H9 (cell line): ENCODE data around the gene ITPR1. TPM values are rescaled to one million over a fixed set of nuclear protein-coding genes. Genes with fewer than 3 reads are reported as not detected.

ENCODE experiments used
- DNase-seq: peaks from one replicate; pipeline ENCODE4 v3.0.0-alpha.2; 2017
- H2AFZ ChIP-seq: one replicate; pipeline ENCODE4 v1.6.1; 2013; ENCODE audit warnings: mild to moderate bottlenecking, low read length, control low read depth, moderate library complexity
- H2AK5ac ChIP-seq: 2 replicates; pipeline ENCODE4 v1.6.1; 2013; ENCODE audit warnings: low read length, control low read depth, mixed read lengths; ENCODE audit not compliant: insufficient read length
- H2BK120ac ChIP-seq: one replicate; pipeline ENCODE4 v1.6.1; 2013; ENCODE audit warnings: low read depth, mild to moderate bottlenecking, low read length, control low read depth, inconsistent platforms; ENCODE audit not compliant: poor library complexity, severe bottlenecking
- H2BK12ac ChIP-seq: 2 replicates; pipeline ENCODE4 v1.6.1; 2013; ENCODE audit warnings: low read length, control low read depth, mixed read lengths, low read depth; ENCODE audit not compliant: insufficient read length
- H2BK15ac ChIP-seq: 2 replicates; pipeline ENCODE4 v1.6.1; 2013; ENCODE audit warnings: low read depth, low read length, control low read depth
- H2BK20ac ChIP-seq: one replicate; pipeline ENCODE4 v1.6.1; 2013; ENCODE audit warnings: low read depth, mild to moderate bottlenecking, low read length, control low read depth, inconsistent platforms; ENCODE audit not compliant: poor library complexity, severe bottlenecking
- H2BK5ac ChIP-seq: 2 replicates; pipeline ENCODE4 v1.6.1; 2013; ENCODE audit warnings: low read length, control low read depth, mixed read lengths; ENCODE audit not compliant: insufficient read length
- H3K14ac ChIP-seq: 2 replicates; pipeline ENCODE4 v1.6.1; 2013; ENCODE audit warnings: low read length, control low read depth; ENCODE audit not compliant: insufficient read depth
- H3K18ac ChIP-seq: 2 replicates; pipeline ENCODE4 v1.6.1; 2013; ENCODE audit warnings: low read depth, mild to moderate bottlenecking, mixed read lengths, low read length, control low read depth; ENCODE audit not compliant: insufficient read length
- H3K23ac ChIP-seq: 2 replicates; pipeline ENCODE4 v1.6.1; 2013; ENCODE audit warnings: low read length, control low read depth, mixed read lengths, low read depth; ENCODE audit not compliant: insufficient read length
- H3K23me2 ChIP-seq: 2 replicates; pipeline ENCODE4 v1.6.1; 2013; ENCODE audit warnings: low read depth, mild to moderate bottlenecking, mixed read lengths, low read length, control low read depth; ENCODE audit not compliant: insufficient read length, poor library complexity, severe bottlenecking
- H3K27ac ChIP-seq: 2 replicates; pipeline ENCODE4 v1.5.1; 2013; ENCODE audit warnings: low read length, control low read depth, mixed read lengths, low read depth; ENCODE audit not compliant: insufficient read length
- H3K27me3 ChIP-seq: 2 replicates; pipeline ENCODE4 v1.6.1; 2013; ENCODE audit warnings: low read length, control low read depth, inconsistent platforms; ENCODE audit not compliant: insufficient read depth
- H3K4ac ChIP-seq: 2 replicates; pipeline ENCODE4 v1.6.1; 2013; ENCODE audit warnings: low read depth, mild to moderate bottlenecking, control low read depth, inconsistent platforms, low read length, moderate library complexity
- H3K4me1 ChIP-seq: 2 replicates; pipeline ENCODE4 v1.6.1; 2013; ENCODE audit warnings: low read length, control low read depth, inconsistent platforms; ENCODE audit not compliant: insufficient read depth
- H3K4me2 ChIP-seq: 2 replicates; pipeline ENCODE4 v1.6.1; 2013; ENCODE audit warnings: low read length, control low read depth, mixed read lengths; ENCODE audit not compliant: insufficient read length, insufficient read depth
- H3K56ac ChIP-seq: 2 replicates; pipeline ENCODE4 v1.6.1; 2013; ENCODE audit warnings: low read depth, mild to moderate bottlenecking, mixed read lengths, low read length, control low read depth; ENCODE audit not compliant: insufficient read length
- H3K79me1 ChIP-seq: 2 replicates; pipeline ENCODE4 v1.6.1; 2013; ENCODE audit warnings: low read depth, mild to moderate bottlenecking, moderate library complexity, low read length, control low read depth, inconsistent platforms; ENCODE audit not compliant: insufficient read depth, poor library complexity, severe bottlenecking
- H3K79me2 ChIP-seq: 2 replicates; pipeline ENCODE4 v1.6.1; 2013; ENCODE audit warnings: low read length, control low read depth, inconsistent platforms; ENCODE audit not compliant: insufficient read depth
- H3K9ac ChIP-seq: 2 replicates; pipeline ENCODE4 v1.6.1; 2013; ENCODE audit warnings: low read length, control low read depth, mixed read lengths; ENCODE audit not compliant: insufficient read length; ENCODE audit errors: extremely low read depth
- H3K9me3 ChIP-seq: one replicate; pipeline ENCODE4 v1.6.1; 2013; ENCODE audit warnings: low read depth, low read length, inconsistent platforms; ENCODE audit not compliant: control insufficient read depth
- H3T11ph ChIP-seq: one replicate; pipeline ENCODE4 v1.6.1; 2013; ENCODE audit warnings: mild to moderate bottlenecking, low read length, control low read depth, inconsistent platforms
- H4K20me1 ChIP-seq: one replicate; pipeline ENCODE4 v1.6.1; 2013; ENCODE audit not compliant: control insufficient read depth, insufficient read length, insufficient read depth
- H4K5ac ChIP-seq: 2 replicates; pipeline ENCODE4 v1.6.1; 2013; ENCODE audit warnings: low read depth, mild to moderate bottlenecking, mixed read lengths, low read length, control low read depth; ENCODE audit not compliant: insufficient read length
- H4K8ac ChIP-seq: replicated peaks from 2 replicates; pipeline ENCODE4 v1.6.1; 2013; ENCODE audit warnings: low read length, control low read depth, mixed read lengths, low read depth; ENCODE audit not compliant: insufficient read length
- H4K91ac ChIP-seq: 2 replicates; pipeline ENCODE4 v1.6.1; 2013; ENCODE audit warnings: low read depth, mild to moderate bottlenecking, moderate library complexity, mixed read lengths, low read length, control low read depth; ENCODE audit not compliant: insufficient read length
- H3K27ac Mint-ChIP-seq, 3 experiments: 2 replicates in 2 of 3; 3 replicates in 1 of 3; pipeline ENCODE4 v1.8.0; 2020 to 2021; ENCODE audit warnings: mixed read lengths in 3 of 3, mild to moderate bottlenecking in 1 of 3, moderate library complexity in 1 of 3
- H3K27me3 Mint-ChIP-seq: 2 replicates; pipeline ENCODE4 v1.8.0; 2021; ENCODE audit warnings: low read depth, mild to moderate bottlenecking, moderate library complexity, mixed read lengths
- H3K36me3 Mint-ChIP-seq, 3 experiments: 2 replicates in 2 of 3; 3 replicates in 1 of 3; pipeline ENCODE4 v1.8.0; 2020 to 2021; ENCODE audit warnings: low read depth in 3 of 3, mixed read lengths in 3 of 3; ENCODE audit not compliant: insufficient read depth in 1 of 3
- H3K4me1 Mint-ChIP-seq, 2 experiments: 2 replicates each; pipeline ENCODE4 v1.8.0; 2020; ENCODE audit warnings: mixed read lengths in 2 of 2
- H3K4me3 Mint-ChIP-seq, 2 experiments: 2 replicates in 1 of 2; 3 replicates in 1 of 2; pipeline ENCODE4 v1.8.0; 2020 to 2021; ENCODE audit warnings: mild to moderate bottlenecking in 2 of 2, mixed read lengths in 2 of 2, moderate library complexity in 1 of 2
- H3K9me3 Mint-ChIP-seq, 2 experiments: 2 replicates in 1 of 2; 3 replicates in 1 of 2; pipeline ENCODE4 v1.8.0; 2020; ENCODE audit warnings: mild to moderate bottlenecking in 2 of 2, mixed read lengths in 2 of 2, moderate library complexity in 1 of 2
- CTCF ChIP-seq: fragments of 200-600 bp; sonication (generic); conservative IDR thresholded peaks from 3 replicates; pipeline ENCODE4 v1.8.0; 2021; ENCODE audit warnings: antibody characterized with exemption, mild to moderate bottlenecking
- WGBS: extraction: QIAGEN DNeasy Blood & Tissue Kit; methylation state at CpG from one replicate; pipeline ENCODE4 v1.1.7; 2013; ENCODE audit warnings: missing lambda C conversion rate, low lambda C conversion rate, mixed read lengths; ENCODE audit not compliant: insufficient read length; ENCODE audit errors: extremely low coverage; 5-methylcytosine and 5-hydroxymethylcytosine counted together
- total RNA-seq: library from RNA; stranded (reverse); gene quantifications from 2 replicates; pipeline ENCODE4 v1.2.1, GENCODE V29; 2021

Gene ITPR1
- total RNA-seq, 1 experiment from 2014 or later = 4.2 TPM

GRCh38 chr3:4877173-4877787 lies 384.1 kb downstream of the ITPR1 start:
- no peak for TF ChIP-seq CTCF
- H2AFZ ChIP-seq = no peak overlapping the region
- H3K9ac ChIP-seq = no peak overlapping the region
- no peaks in the 10 kb centered on the region for H3K23me2 ChIP-seq
- H3K14ac ChIP-seq = no peak overlapping the region
- no peak overlapping the region for H2BK12ac ChIP-seq
- H2BK20ac ChIP-seq = no peak overlapping the region
- H2BK120ac ChIP-seq = no peak overlapping the region
- no peak overlapping the region for H3K27ac ChIP-seq
- H3K27ac Mint-ChIP-seq = no peak overlapping the region
- H2BK15ac ChIP-seq = no peak overlapping the region
- H3K9me3 Mint-ChIP-seq = no peaks in the 10 kb centered on the region
- no peaks in the 10 kb centered on the region for H4K20me1 ChIP-seq
- no peak overlapping the region for H2AK5ac ChIP-seq
- H3K23ac ChIP-seq = no peak overlapping the region
- H4K8ac ChIP-seq = no peak overlapping the region
- H3K27me3 ChIP-seq = no peaks in the 10 kb centered on the region
- no peak overlapping the region for H3K4ac ChIP-seq
- H3K79me2 ChIP-seq = no peaks in the 10 kb centered on the region
- H4K5ac ChIP-seq = no peak overlapping the region
- H3K79me1 ChIP-seq = no peaks in the 10 kb centered on the region
- DNase-seq = no peak
- H3K4me3 Mint-ChIP-seq = no peak overlapping the region
- no CpG with 5 or more reads among the region's 3 CpGs for WGBS
- H3K9me3 ChIP-seq = no peaks in the 10 kb centered on the region
- no peaks in the 10 kb centered on the region for H3K4me1 Mint-ChIP-seq
- H3T11ph ChIP-seq = no peak overlapping the region
- H3K27me3 Mint-ChIP-seq = peaks cover 1% of the 10 kb centered on the region; the same call in 1 of the 2 replicates
- no peaks in the 10 kb centered on the region for H3K4me1 ChIP-seq
- H3K56ac ChIP-seq = no peak overlapping the region
- H3K18ac ChIP-seq = no peak overlapping the region
- H3K4me2 ChIP-seq = no peak overlapping the region
- H2BK5ac ChIP-seq = no peak overlapping the region
- no peak overlapping the region for H4K91ac ChIP-seq
- no peaks in the 10 kb centered on the region for H3K36me3 Mint-ChIP-seq
